Measurements from ENCODE around the gene LRIG1.

Gene LRIG1

DNA sequence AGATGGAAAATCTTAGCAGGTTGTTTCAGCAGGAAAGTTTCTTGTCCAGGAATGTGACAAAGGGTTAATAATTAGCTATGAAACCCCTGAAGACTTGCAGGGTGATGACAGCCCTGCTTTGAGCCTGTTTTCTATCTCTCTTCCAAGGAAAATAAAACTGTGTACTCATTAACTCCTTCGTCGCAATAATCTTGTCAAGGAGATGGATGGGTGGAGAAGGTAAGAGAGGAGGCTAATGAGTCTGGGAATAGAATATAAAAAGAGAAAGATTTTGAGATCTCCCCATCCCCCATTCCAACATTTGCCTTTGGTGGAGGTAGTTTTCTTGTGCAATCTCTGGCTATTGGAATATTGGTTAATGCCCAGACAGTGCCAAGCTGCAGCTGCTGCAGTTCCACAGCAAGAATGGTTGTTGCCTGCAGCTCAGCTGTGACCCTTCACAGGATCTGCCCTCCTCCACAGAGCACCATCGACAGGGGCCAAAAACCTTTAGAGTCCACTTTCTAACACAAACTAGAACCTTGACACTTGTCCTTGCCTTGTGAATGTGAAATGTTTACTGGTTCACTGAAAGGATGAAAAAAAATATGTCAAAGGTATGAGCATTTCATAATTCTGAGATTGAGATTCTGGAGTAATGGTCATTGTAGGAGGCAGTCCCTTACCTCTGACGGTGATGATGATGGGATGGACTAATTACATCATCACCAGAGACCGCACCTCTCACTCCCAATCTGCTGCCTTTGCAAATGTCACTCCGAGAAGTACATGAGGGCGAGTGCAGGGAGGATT lies 4.2 kb upstream of the LRIG1 start:
- DNase-seq: no peak

- no peak for DNase-seq
Measured at GRCh38 chr3:66502981-66503380, 2.2 kb upstream of the LRIG1 start.

DNA sequence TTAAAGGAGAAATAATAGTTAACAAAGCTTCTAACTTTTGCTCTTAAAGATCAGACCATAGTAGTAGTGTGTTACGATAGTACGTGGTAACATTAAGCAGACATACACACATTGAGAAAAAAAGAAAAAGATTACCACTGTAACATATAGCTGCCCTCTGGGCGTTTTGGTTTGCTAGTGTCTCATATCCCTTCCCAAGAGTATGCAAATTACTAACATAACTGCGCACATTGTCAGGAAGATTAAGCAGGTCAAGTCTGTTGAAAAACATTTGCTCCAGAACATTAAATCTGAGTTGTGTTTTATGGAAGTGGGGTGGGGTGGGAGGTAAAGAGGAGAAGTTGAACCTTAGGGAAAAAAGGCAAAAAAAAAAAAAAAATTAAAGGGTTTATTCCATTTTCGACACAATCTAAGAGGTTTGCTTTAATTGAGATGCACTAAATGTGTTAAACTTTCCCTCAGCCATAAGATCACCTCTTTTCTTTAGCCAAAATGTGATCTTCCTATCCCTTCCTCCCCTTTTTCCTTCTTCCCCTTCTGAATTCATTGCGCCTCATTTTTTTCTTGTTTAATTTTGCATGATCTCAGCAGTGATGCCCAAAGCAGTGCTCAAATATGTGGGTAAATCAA lies 1.5 kb upstream of the LRIG1 start:
- no peak for DNase-seq

- no peak for DNase-seq
Measured at GRCh38 chr3:66501483-66502244, 842 bp upstream of the LRIG1 start.

DNA sequence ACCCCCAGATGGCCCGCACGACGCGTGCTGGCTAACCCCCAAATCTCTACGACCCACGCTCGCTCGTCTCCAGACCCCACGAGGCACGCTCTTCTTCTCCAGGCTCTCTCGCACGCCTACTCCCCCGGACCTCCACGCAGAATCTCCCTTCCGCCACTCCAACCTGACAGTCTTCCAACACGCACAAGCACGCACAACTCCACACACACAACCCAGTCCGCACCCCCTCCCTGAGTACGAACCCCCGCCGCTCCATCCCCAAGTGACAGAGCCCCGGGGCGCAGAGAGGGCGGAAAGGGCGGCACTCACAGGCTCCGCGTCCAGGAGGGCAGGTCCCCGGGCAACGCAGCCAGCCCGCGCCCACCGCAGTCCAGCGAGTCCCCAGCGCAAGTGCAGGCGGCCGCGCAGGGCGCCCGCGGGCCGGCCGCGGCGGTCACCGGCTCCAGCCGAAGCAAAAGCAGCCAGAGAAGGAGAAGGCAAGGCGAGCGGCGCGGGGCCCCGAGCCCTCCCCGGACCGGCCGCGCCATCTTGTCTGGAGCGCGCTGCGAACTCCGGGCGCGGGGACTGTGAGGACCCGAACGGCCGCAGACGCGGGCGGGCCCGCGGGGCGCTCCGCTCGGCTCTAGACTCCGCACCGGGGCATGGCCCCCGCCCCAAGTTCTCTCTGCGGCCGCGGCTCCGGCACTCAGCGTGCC lies 794 bp downstream of the LRIG1 start:
- DNase-seq: no peak

DNA sequence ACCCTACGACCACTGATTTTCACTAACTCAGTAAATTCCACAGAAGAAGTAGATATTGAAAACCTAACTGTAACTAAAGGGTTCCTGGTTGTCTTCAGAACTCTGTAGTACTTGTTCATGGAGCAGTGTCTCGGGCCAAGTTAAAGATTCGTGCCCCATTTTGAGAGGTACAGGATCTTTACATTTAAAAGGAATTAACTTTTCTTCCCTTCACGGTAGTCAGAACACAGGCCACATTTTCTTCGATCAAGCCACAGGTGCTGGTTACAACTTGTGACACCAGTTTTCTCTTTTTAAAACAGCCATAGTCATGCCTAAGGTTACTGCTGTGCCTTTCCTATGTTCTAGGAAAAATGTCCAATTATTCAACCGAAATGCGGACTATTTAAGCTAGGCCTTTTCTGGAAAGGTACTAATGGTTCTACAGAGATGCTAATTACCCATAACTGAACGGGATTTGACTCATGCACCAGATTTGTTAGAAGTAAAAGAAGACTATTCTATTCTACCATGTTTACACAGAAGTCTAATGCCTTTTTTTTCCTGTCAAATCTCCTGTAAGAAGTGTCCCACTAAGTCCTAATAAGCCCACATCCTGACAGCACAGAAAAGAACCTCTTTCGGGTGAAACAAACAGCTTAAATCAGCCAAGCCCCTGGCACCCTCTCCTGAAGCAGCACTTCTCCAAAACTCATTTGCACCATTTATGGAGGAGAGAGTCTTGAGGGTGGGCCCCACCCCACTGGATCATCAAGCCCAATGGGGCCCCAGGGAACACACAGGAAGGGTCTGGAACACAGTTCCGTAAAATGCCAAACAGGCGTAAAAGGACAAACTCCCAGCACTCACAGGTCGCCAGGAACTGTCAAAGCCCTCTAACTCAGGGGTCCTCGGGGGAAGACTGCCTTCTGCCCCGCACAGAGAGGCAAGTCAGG lies 1.9 kb downstream of the LRIG1 start:
- no peak for DNase-seq

DNA sequence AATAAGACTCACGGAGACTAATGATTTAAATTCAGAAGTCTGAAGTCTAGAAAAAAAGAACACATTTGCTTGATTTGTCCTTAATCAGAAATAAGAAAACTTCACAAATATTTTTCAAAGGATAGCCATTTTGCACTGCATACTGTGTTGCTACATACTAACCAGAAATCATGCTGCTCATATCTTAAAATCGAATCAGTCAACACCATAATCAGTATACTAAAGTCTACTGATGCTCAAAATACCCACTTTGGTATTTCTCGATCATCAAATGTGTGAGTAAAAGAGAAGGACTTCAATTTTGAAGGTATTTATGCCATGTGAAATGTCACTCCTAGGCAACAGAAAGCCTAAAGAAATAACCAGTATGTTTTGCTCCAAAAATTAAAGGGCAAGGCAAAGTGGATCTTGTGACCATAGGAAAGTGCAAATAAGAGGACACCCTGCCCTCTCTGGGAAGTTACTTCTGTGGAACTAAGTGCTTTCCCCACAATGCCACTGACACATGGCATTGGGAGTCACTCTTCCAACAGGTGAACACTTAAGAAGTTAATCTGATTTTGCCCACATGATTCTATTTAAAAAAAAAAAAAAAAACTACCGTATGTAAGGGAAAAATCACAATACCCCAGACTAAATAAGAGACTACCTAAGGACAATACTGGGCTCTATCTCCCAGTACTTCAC lies 2.7 kb downstream of the LRIG1 start:
- DNase-seq: no peak

DNA sequence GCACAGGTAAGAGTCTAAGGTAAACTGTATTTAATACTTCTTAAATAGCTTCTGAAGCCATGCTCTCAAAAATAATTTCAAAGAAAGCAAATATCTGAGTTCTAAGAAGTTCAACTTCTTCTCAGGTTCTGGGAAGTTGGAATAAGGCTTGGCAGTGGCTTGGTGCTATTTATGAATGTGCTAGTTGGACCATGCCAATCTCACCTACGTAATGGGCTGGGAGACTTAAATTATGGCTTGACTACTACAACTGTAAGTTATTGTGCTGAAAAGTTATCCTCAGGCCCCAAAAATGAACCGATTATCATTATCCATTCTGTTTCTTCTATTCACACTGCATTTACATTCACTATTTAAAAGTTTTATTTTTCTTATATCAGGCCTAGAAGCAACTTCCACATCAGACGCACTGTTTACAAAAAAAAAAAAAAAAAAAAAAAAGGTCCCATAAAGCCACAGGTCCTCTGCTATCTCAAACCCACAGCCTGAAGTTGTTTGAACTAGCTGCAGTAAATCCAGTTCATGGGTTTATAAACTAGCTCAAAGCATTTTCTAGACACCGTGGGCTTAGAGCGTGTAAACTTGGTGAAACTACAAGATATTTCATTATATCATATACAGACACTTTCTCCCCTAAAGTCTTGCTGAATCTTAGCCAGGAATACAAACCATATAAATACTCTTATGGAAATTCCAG lies 3.4 kb downstream of the LRIG1 start:
- DNase-seq: no peak

DNA sequence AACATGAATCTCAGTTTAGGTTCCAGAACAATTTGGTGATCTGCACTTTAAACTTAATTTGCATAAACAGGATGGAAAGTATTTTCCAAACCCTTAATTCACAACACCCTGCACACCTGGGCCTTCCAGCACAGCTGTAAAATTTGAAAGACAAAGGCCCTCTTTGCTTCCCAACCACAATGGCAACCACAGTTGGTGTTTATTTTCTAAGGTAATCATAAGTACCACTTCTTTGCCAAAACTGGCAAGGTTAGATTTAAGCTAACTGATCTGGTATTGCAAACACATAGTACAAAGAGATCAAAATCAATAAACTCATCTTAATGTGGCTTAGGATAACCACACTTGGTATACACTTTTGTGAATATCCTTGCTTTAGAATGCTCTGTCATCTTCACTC lies 4.1 kb downstream of the LRIG1 start:
- DNase-seq: no peak

DNA sequence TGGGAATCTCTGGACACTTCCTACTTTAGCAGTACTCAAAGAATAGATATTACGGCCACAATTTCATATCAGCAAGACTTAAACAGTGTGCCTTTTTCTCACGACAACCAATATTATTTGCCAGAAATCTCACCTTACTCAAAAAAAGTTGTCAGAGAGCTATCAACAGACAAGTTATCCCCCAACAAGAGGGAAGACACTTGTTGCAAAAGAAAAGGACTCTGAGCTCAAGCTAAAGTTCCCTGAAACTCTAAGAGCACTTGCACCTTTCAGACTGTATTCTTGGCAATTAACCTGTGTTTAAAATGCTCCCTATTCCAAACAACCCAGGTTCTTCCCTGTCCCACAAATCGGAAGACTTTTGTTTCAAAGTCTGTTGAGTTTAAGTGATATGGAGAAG lies 4.5 kb downstream of the LRIG1 start:
- no peak for DNase-seq

DNA sequence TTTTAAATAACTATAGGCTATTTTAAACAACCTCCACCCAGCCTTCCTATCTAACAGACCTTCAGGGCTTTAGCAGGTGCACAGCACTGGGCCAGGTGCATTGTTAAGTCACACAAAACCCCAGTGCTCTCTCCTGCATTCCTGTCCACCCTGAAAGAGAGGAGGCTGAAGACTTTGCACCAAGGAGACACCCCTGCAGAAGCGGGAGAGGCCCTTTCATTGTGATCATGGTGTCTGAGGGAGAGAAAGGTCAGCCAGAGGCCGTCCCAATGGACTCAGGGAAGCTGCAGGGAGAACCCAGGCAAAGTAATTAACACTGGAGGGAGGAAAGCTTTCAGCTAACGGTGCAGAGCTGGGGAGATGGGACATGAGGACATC lies 5.2 kb downstream of the LRIG1 start:
- DNase-seq: no peak

DNA sequence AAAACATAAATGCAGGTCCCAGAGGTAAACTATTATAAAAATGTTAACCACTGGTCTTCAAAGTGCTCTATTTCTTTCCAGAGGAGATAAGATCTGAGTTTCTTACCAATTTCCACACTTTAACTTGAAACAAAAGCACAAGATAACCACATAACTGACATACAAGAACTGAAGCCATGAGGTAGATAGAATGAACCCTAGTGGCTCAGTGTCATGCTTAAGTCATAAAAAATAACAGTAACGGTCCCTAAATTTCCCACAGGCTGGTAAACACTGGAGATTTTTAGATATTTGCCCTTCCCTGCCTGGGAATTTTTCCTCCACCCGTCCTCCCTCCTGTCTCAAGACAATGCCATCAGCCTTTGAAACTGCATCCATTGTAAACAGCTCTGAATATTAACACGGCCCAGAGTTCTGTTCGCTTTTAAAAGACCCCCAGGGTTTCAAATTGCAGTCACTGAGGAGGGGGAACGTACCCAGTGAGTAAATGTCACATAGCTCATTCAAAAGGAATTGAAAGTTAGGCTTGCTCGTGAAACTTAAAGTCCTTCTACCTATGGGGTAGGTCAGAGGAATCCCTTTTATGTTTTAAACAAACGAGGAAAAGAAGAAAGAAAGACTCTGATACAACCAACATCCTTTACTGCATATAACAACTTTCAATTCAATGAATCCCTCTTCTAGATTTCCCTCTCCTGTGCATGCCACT lies 5.7 kb downstream of the LRIG1 start:
- no peak for DNase-seq

- DNase-seq: no peak
Measured at GRCh38 chr3:66493458-66494099, 7.2 kb downstream of the LRIG1 start.

GRCh38 chr3:66492672-66493071 lies 8.2 kb downstream of the LRIG1 start:
- DNase-seq: no peak

DNA sequence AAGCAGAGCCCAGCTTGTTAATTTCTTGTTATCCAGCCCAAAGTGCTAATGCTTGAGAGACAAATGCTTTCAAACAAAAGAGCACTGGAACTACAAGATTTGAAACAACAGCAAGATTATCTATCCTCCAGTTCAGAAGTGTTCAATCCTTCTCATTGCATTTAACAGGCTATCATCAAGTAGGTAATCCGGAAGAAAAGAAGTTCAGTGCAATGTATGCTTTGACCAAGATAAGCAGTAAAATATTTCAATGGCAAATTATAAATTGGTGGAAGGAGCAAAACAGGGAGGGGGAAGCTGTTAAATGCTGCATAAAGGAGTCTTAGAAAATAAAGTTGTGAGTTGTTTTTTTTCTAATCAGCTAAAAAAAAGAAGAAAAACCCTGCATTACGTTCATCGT lies 8.8 kb downstream of the LRIG1 start:
- no peak for DNase-seq

GRCh38 chr3:66490984-66491383 lies 9.8 kb downstream of the LRIG1 start:
- no peak for DNase-seq

DNA sequence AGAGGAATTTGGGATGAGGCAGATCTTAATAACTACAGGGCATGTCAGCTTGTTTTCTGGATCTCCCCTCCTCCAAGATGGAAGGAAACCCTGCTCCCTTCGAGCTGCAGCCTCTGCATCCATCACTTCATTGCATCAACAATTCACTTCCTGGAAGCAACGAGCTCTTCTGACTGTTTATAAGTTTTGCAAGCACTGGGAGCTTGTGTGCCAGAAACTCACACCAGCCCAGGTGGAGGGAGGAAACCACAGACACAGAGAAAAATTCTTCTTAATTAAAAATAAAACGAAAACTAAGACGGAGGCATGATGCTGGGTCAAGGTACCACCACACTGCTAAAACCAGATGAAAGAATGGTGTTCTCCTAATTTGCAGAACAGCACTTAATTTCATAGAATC lies 10.6 kb downstream of the LRIG1 start:
- DNase-seq: no peak

- no peak for DNase-seq
Measured at GRCh38 chr3:66489581-66489980, 11.2 kb downstream of the LRIG1 start.

DNA sequence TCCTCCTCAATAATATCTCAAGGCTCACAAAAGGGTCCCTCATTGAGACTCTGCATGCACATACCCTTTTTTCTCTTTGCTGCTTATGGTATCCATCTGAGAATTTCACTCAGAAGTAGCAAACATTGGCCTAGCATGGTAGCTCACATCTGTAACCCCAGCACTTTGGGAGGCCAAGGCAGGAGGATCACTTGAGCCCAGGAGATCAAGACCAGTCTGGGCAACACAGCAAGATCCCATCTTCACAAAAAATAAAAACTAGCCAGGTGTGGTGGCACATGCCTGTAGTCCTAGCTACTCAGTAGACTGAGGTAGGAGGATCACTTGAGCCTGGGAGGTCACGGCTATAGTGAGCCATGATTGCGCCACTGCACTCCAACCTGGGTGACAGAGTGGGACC lies 11.7 kb downstream of the LRIG1 start:
- no peak for DNase-seq

- no peak for DNase-seq
Measured at GRCh38 chr3:66488492-66488891, 12.3 kb downstream of the LRIG1 start.
